Prostate gland (tissue), 2 donors: ENCODE measurements around the gene REXO4.

Source experiments
- CTCF ChIP-seq, 4 experiments: fragments of 200-600 bp in 2 of 4; fragments of 450-650 bp in 2 of 4; sonication (generic) in 2 of 4; IDR thresholded peaks; 1 replicate in 3 of 4; 2 replicates in 1 of 4; pipeline ENCODE4 v1.5.1; 2016 to 2019; ENCODE audit warnings: antibody characterized with exemption in 4 of 4, mild to moderate bottlenecking in 2 of 4, moderate library complexity in 2 of 4
- POLR2A ChIP-seq: fragments of 450-650 bp; IDR thresholded peaks from one replicate; pipeline ENCODE4 v1.6.1; 2016; ENCODE audit warnings: antibody characterized with exemption, mild to moderate bottlenecking
- POLR2AphosphoS5 ChIP-seq: sonication (generic); formaldehyde crosslinking; IDR thresholded peaks from one replicate; pipeline ENCODE4 v1.6.1; 2017; ENCODE audit warnings: antibody characterized with exemption

GRCh38 chr9:133401588-133401987, 16.2 kb downstream of the REXO4 start:
- TF ChIP-seq POLR2A: no peak
- no peak for TF ChIP-seq CTCF (IDR thresholded peaks at IDR 0.05)
- no peak for TF ChIP-seq POLR2AphosphoS5
